Measurements from ENCODE around the gene AMZ1.
"Not testable (repeated sequence)": the region's sequence is repeated elsewhere in the genome, so short reads cannot be mapped to it uniquely, and the experiment has no call there.

AMZ1 gene

GRCh38 chr7:2713370-2713769, 25.4 kb downstream of the AMZ1 start:
- DNase-seq (ENCODE audit: low read depth) = no peak

- DNase-seq (ENCODE audit: low read depth) = no peak
These were observed 26.0 kb downstream of the AMZ1 start for GRCh38 chr7:2713978-2714377.

GRCh38 chr7:2714636-2715035, 26.6 kb downstream of the AMZ1 start:
- DNase-seq (ENCODE audit: low read depth) = no peak

GRCh38 chr7:2715341-2716231, 27.6 kb downstream of the AMZ1 start:
- no peak for DNase-seq (ENCODE audit: low read depth)

- no peak for DNase-seq (ENCODE audit: low read depth)
These were observed 28.5 kb downstream of the AMZ1 start for GRCh38 chr7:2716488-2716887.

- no peak for DNase-seq (ENCODE audit: low read depth)
These were observed 28.9 kb downstream of the AMZ1 start for GRCh38 chr7:2716906-2717292.

GRCh38 chr7:2717293-2718261, 29.6 kb downstream of the AMZ1 start:
- DNase-seq (ENCODE audit: low read depth) = no peak

GRCh38 chr7:2718296-2718965, 30.4 kb downstream of the AMZ1 start:
- DNase-seq (ENCODE audit: low read depth) = no peak

- DNase-seq (ENCODE audit: low read depth) = no peak
These were observed 31.0 kb downstream of the AMZ1 start for GRCh38 chr7:2719007-2719406.

- no peak for DNase-seq (ENCODE audit: low read depth)
These were observed 32.0 kb downstream of the AMZ1 start for GRCh38 chr7:2720024-2720423.

GRCh38 chr7:2721842-2722241, 33.8 kb downstream of the AMZ1 start:
- no peak for DNase-seq (ENCODE audit: low read depth)

GRCh38 chr7:2722591-2722990, 34.6 kb downstream of the AMZ1 start:
- DNase-seq (ENCODE audit: low read depth) = no peak

- DNase-seq (ENCODE audit: low read depth) = no peak
These were observed 35.3 kb downstream of the AMZ1 start for GRCh38 chr7:2723138-2723850.

GRCh38 chr7:2724036-2724435, 36.0 kb downstream of the AMZ1 start:
- not testable (repeated sequence) for DNase-seq (ENCODE audit: low read depth)

GRCh38 chr7:2724453-2725177, 36.6 kb downstream of the AMZ1 start:
- no peak for DNase-seq (ENCODE audit: low read depth)

GRCh38 chr7:2725178-2726105, 37.4 kb downstream of the AMZ1 start:
- DNase-seq (ENCODE audit: low read depth) = no peak

- no peak for DNase-seq (ENCODE audit: low read depth)
These were observed 38.5 kb downstream of the AMZ1 start for GRCh38 chr7:2726316-2727018.

GRCh38 chr7:2727206-2727605, 39.2 kb downstream of the AMZ1 start:
- not testable (repeated sequence) for DNase-seq (ENCODE audit: low read depth)

All from fibroblast of the conjunctiva (primary cell).